Smooth muscle cell (in vitro differentiated cells): ENCODE data around the gene GPC6. TPM values are rescaled to one million over a fixed set of nuclear protein-coding genes. Genes with fewer than 3 reads are reported as not detected.

Source experiments
- DNase-seq: peaks from one replicate; lab custom pipeline; 2025; ENCODE audit not compliant: unreplicated experiment; lab: John Stamatoyannopoulos, UW
- H2AFZ ChIP-seq: fragments of 200-600 bp; sonication (generic); 2 replicates; pipeline ENCODE4 v1.6.0; 2016; ENCODE audit warnings: antibody characterized with exemption, low read depth, mild to moderate bottlenecking
- H3F3A ChIP-seq: fragments of 200-600 bp; sonication (generic); 2 replicates; pipeline ENCODE4 v1.6.0; 2017; ENCODE audit warnings: antibody characterized with exemption, low read depth
- H3K27ac ChIP-seq: fragments of 200-600 bp; sonication (generic); 2 replicates; pipeline ENCODE4 v1.5.1; 2016; ENCODE audit warnings: low read depth, mild to moderate bottlenecking
- H3K27me3 ChIP-seq: fragments of 200-600 bp; sonication (generic); 2 replicates; pipeline ENCODE4 v1.6.1; 2016; ENCODE audit warnings: low read depth, mild to moderate bottlenecking
- H3K36me3 ChIP-seq: fragments of 200-600 bp; sonication (generic); 2 replicates; pipeline ENCODE4 v1.5.1; 2016; ENCODE audit warnings: low read depth
- H3K4me1 ChIP-seq: fragments of 200-600 bp; sonication (generic); 2 replicates; pipeline ENCODE4 v1.5.1; 2016; ENCODE audit warnings: low read depth
- H3K4me2 ChIP-seq: fragments of 200-600 bp; sonication (generic); 2 replicates; pipeline ENCODE4 v1.6.0; 2016; ENCODE audit warnings: mild to moderate bottlenecking
- H3K4me3 ChIP-seq: fragments of 200-600 bp; sonication (generic); 2 replicates; pipeline ENCODE4 v1.5.1; 2016; ENCODE audit warnings: mild to moderate bottlenecking
- H3K79me2 ChIP-seq: fragments of 200-600 bp; sonication (generic); 2 replicates; pipeline ENCODE4 v1.6.0; 2016; ENCODE audit warnings: low read depth, mild to moderate bottlenecking
- H3K9ac ChIP-seq: fragments of 200-600 bp; sonication (generic); 2 replicates; pipeline ENCODE4 v1.6.0; 2016; ENCODE audit warnings: low read depth
- H3K9me3 ChIP-seq: fragments of 200-600 bp; sonication (generic); replicated peaks from 2 replicates; pipeline ENCODE4 v1.5.1; 2016; ENCODE audit warnings: low read depth
- H4K20me1 ChIP-seq: fragments of 200-600 bp; sonication (generic); 2 replicates; pipeline ENCODE4 v1.6.0; 2016; ENCODE audit warnings: low read depth
- CTCF ChIP-seq: fragments of 200-600 bp; sonication (generic); IDR thresholded peaks from 2 replicates; pipeline ENCODE4 v1.5.1; 2017; ENCODE audit warnings: borderline replicate concordance, mild to moderate bottlenecking, antibody characterized with exemption; ENCODE audit not compliant: insufficient read depth, poor library complexity, severe bottlenecking
- WGBS: methylation state at CpG from one replicate; pipeline ENCODE4 v1.1.7; 2016; ENCODE audit warnings: low lambda C conversion rate; 5-methylcytosine and 5-hydroxymethylcytosine counted together
- polyA plus RNA-seq: library from polyadenylated mRNA; unstranded; fragments of >200 nt; fragmentation: Nextera tagmentation; extraction: Ambion mirVana; gene quantifications from 2 replicates; pipeline ENCODE4 v1.2.1, GENCODE V29; 2016
- total RNA-seq: library from RNA; depleted of rRNA; stranded (reverse); fragments of >200 nt; gene quantifications from 2 replicates; pipeline ENCODE4 v1.2.3, GENCODE V29; 2014

The GPC6 gene
- total and polyA plus RNA-seq, 2 experiments from 2014 or later = 19.7 to 68.5 TPM

GRCh38 chr13:94201022-94201421 lies 974.4 kb downstream of the GPC6 start:
- DNase-seq = no peak
- Histone ChIP-seq H3K36me3 (no peaks in the 10 kb centered on the region), H3K79me2 (no peaks in the 10 kb centered on the region), H3K27ac (no peak overlapping the region), H3K9ac (no peak overlapping the region), H3K4me2 (no peak overlapping the region), H2AFZ (no peak overlapping the region), H3K4me1 (no peaks in the 10 kb centered on the region), H3K27me3 (no peaks in the 10 kb centered on the region), H4K20me1 (no peaks in the 10 kb centered on the region), H3F3A (no peaks in the 10 kb centered on the region), H3K4me3 (no peak overlapping the region), H3K9me3 (no peaks in the 10 kb centered on the region)
- no peak for TF ChIP-seq CTCF
- WGBS = 91% methylated on average over 6 of the region's 6 CpGs

- no peaks in the 10 kb centered on the region for H3K4me1 ChIP-seq
- H3K27me3 ChIP-seq = no peaks in the 10 kb centered on the region
- no peak overlapping the region for H3K4me3 ChIP-seq
- no peak overlapping the region for H3K9ac ChIP-seq
- no peak overlapping the region for H3K4me2 ChIP-seq
- WGBS = 91% methylated on average over 2 of the region's 2 CpGs
- no peaks in the 10 kb centered on the region for H4K20me1 ChIP-seq
- H2AFZ ChIP-seq = no peak overlapping the region
- no peak for TF ChIP-seq CTCF
- no peak for DNase-seq
- no peak overlapping the region for H3K27ac ChIP-seq
- H3F3A ChIP-seq = peaks cover 3% of the 10 kb centered on the region
- H3K36me3 ChIP-seq = no peaks in the 10 kb centered on the region
- no peaks in the 10 kb centered on the region for H3K79me2 ChIP-seq
- H3K9me3 ChIP-seq = no peaks in the 10 kb centered on the region
These were observed 977.6 kb downstream of the GPC6 start for GRCh38 chr13:94204163-94204562.

- 94% methylated on average over 2 of the region's 2 CpGs for WGBS
These were observed 978.3 kb downstream of the GPC6 start for GRCh38 chr13:94204946-94205345.

More at GRCh38 chr13:94204946-94205345, 978.3 kb downstream of the GPC6 start:
- H3K9me3 ChIP-seq = no peaks in the 10 kb centered on the region
- H3K4me1 ChIP-seq = no peaks in the 10 kb centered on the region
- H3K27me3 ChIP-seq = no peaks in the 10 kb centered on the region
- DNase-seq = no peak
- H3K36me3 ChIP-seq = no peaks in the 10 kb centered on the region
- H4K20me1 ChIP-seq = no peaks in the 10 kb centered on the region
- H3K4me3 ChIP-seq = no peak overlapping the region
- TF ChIP-seq CTCF = no peak
- H2AFZ ChIP-seq = no peak overlapping the region
- H3K79me2 ChIP-seq = no peaks in the 10 kb centered on the region
- H3K27ac ChIP-seq = no peak overlapping the region
- no peak overlapping the region for H3K9ac ChIP-seq
- peaks cover 6% of the 10 kb centered on the region for H3F3A ChIP-seq
- no peak overlapping the region for H3K4me2 ChIP-seq
